Loucy (cell line): ENCODE results near the gene PANX2.

Experiments used
- H2AFZ ChIP-seq: fragments of 200-600 bp; sonication (generic); 2 replicates; pipeline ENCODE4 v1.6.0; 2016; ENCODE audit warnings: antibody characterized with exemption, mild to moderate bottlenecking, low read length, moderate library complexity
- H3F3A ChIP-seq: fragments of 200-600 bp; 2 replicates; pipeline ENCODE4 v1.6.0; 2016; ENCODE audit warnings: antibody characterized with exemption, low read depth, mild to moderate bottlenecking
- H3K27me3 ChIP-seq: fragments of 200-600 bp; sonication (generic); 2 replicates; pipeline ENCODE4 v1.6.1; 2014; ENCODE audit warnings: low read length, mild to moderate bottlenecking; ENCODE audit not compliant: insufficient read depth, poor library complexity, severe bottlenecking
- H3K36me3 ChIP-seq: fragments of 200-600 bp; sonication (generic); 2 replicates; pipeline ENCODE4 v1.6.1; 2016; ENCODE audit warnings: low read length; ENCODE audit not compliant: insufficient read depth
- H3K4me1 ChIP-seq: fragments of 200-600 bp; sonication (generic); 2 replicates; pipeline ENCODE4 v1.5.1; 2014; ENCODE audit warnings: low read length, mild to moderate bottlenecking; ENCODE audit not compliant: insufficient read depth, poor library complexity, severe bottlenecking
- H3K4me2 ChIP-seq: fragments of 200-600 bp; sonication (generic); 2 replicates; pipeline ENCODE4 v1.6.0; 2014; ENCODE audit warnings: antibody characterized with exemption, low read length, low read depth, mild to moderate bottlenecking; ENCODE audit not compliant: poor library complexity, severe bottlenecking
- H3K4me3 ChIP-seq: fragments of 200-600 bp; sonication (generic); 2 replicates; pipeline ENCODE4 v1.5.1; 2014; ENCODE audit warnings: low read length, mild to moderate bottlenecking, mixed read lengths; ENCODE audit not compliant: poor library complexity, severe bottlenecking
- H3K79me2 ChIP-seq: fragments of 200-600 bp; sonication (generic); 2 replicates; pipeline ENCODE4 v1.6.1; 2014; ENCODE audit warnings: low read length; ENCODE audit not compliant: insufficient read depth
- H3K9ac ChIP-seq: fragments of 200-600 bp; sonication (generic); 2 replicates; pipeline ENCODE4 v1.6.0; 2014; ENCODE audit warnings: mild to moderate bottlenecking, low read depth, low read length, moderate library complexity; ENCODE audit not compliant: poor library complexity, severe bottlenecking
- H3K9me2 ChIP-seq: fragments of 200-600 bp; sonication (generic); replicated peaks from 2 replicates; pipeline ENCODE4 v1.6.1; 2016; ENCODE audit warnings: low read depth, low read length, mixed read lengths
- H3K9me3 ChIP-seq: fragments of 200-600 bp; sonication (generic); 2 replicates; pipeline ENCODE4 v1.6.1; 2014; ENCODE audit warnings: mild to moderate bottlenecking, antibody characterized with exemption, low read length, low read depth; ENCODE audit not compliant: insufficient read depth
- H4K20me1 ChIP-seq: fragments of 200-600 bp; sonication (generic); 2 replicates; pipeline ENCODE4 v1.6.0; 2014; ENCODE audit warnings: antibody characterized with exemption, low read length, mild to moderate bottlenecking; ENCODE audit not compliant: insufficient read depth, poor library complexity, severe bottlenecking
- CTCF ChIP-seq: fragments of 200-600 bp; sonication (generic); conservative IDR thresholded peaks from 2 replicates; pipeline ENCODE4 v1.5.1; 2014; ENCODE audit warnings: mild to moderate bottlenecking, antibody characterized with exemption, low read length
- EZH2phosphoT487 ChIP-seq: fragments of 200-600 bp; IDR thresholded peaks from 2 replicates; pipeline ENCODE4 v1.6.1; 2018; ENCODE audit warnings: antibody characterized with exemption, mild to moderate bottlenecking, moderate library complexity, borderline replicate concordance

PANX2 gene

GRCh38 chr22:50186761-50187523 lies 16.4 kb downstream of the PANX2 start:
- Histone ChIP-seq H3K27me3 (no peaks in the 10 kb centered on the region), H2AFZ (no peak overlapping the region), H3K9ac (peak overlapping the region; percentile 92), H3K9me2 (no peaks in the 10 kb centered on the region), H3K4me2 (peak overlapping the region; percentile 80), H3K4me3 (peak overlapping the region; percentile 77), H3K36me3 (no peaks in the 10 kb centered on the region), H3K4me1 (peaks cover 41% of the 10 kb centered on the region), H3K9me3 (no peaks in the 10 kb centered on the region), H3F3A (peaks cover 10% of the 10 kb centered on the region; the same call in 1 of the 2 replicates), H4K20me1 (peaks cover 22% of the 10 kb centered on the region), H3K79me2 (peaks cover 46% of the 10 kb centered on the region)
- TF ChIP-seq EZH2phosphoT487: no peak
- TF ChIP-seq CTCF: no peak

- Histone ChIP-seq H3K4me2 (peak overlapping the region; percentile 21), H4K20me1 (peaks cover 32% of the 10 kb centered on the region), H3F3A (peaks cover 13% of the 10 kb centered on the region; the same call in 1 of the 2 replicates), H3K36me3 (peaks cover 2% of the 10 kb centered on the region; the same call in 1 of the 2 replicates), H3K79me2 (peaks cover 61% of the 10 kb centered on the region), H3K4me1 (peaks cover 53% of the 10 kb centered on the region), H2AFZ (no peak overlapping the region), H3K4me3 (no peak overlapping the region), H3K9ac (peak overlapping the region; percentile 14), H3K9me3 (no peaks in the 10 kb centered on the region), H3K27me3 (no peaks in the 10 kb centered on the region), H3K9me2 (no peaks in the 10 kb centered on the region)
- TF ChIP-seq EZH2phosphoT487: no peak
- TF ChIP-seq CTCF: no peak
These were observed 17.8 kb downstream of the PANX2 start for GRCh38 chr22:50188356-50188755.

GRCh38 chr22:50189184-50189848 lies 18.8 kb downstream of the PANX2 start:
- H3K27me3 ChIP-seq: no peaks in the 10 kb centered on the region
- peaks cover 13% of the 10 kb centered on the region; the same call in 1 of the 2 replicates for H3F3A ChIP-seq
- H3K9me2 ChIP-seq: no peaks in the 10 kb centered on the region
- H3K9me3 ChIP-seq: no peaks in the 10 kb centered on the region
- H3K4me3 ChIP-seq: peak overlapping the region; percentile 94
- H3K4me1 ChIP-seq: peaks cover 56% of the 10 kb centered on the region
- peak overlapping the region; percentile 92 for H3K9ac ChIP-seq
- H3K4me2 ChIP-seq: peak overlapping the region; percentile 96
- H3K79me2 ChIP-seq: peaks cover 70% of the 10 kb centered on the region
- peaks cover 32% of the 10 kb centered on the region for H4K20me1 ChIP-seq
- no peak overlapping the region for H2AFZ ChIP-seq
- H3K36me3 ChIP-seq: peaks cover 6% of the 10 kb centered on the region; the same call in 1 of the 2 replicates
- TF ChIP-seq EZH2phosphoT487 (no peak), CTCF (no peak)
